SK-N-SH (cell line): ENCODE data around the gene MAPK11. TPM values are rescaled to one million over a fixed set of nuclear protein-coding genes. Genes with fewer than 3 reads are reported as not detected.

Experiments used
- CTCF ChIA-PET: fragments of 300-600, 350-600 bp; formaldehyde crosslinking; extraction: SDS; loops from one replicate; lab custom pipeline; 2021; lab: Yijun Ruan, JAX
- POLR2A ChIA-PET: fragments of 350-600 bp; sonication (Branson Sonifier 250); formaldehyde crosslinking; extraction: SDS; loops from one replicate; lab custom pipeline; 2020; ENCODE audit warnings: antibody characterized with exemption, inconsistent platforms; lab: Yijun Ruan, JAX
- DNase-seq: peaks from one replicate; pipeline ENCODE4 v3.0.0; 2012
- H2AFZ ChIP-seq: fragments of 200-600 bp; sonication (generic); 2 replicates; pipeline ENCODE4 v1.8.1; 2016; ENCODE audit warnings: antibody characterized with exemption, mild to moderate bottlenecking, low read depth
- H3F3A ChIP-seq: fragments of 200-600 bp; sonication (generic); replicated peaks from 2 replicates; pipeline ENCODE3; 2016; ENCODE audit warnings: antibody characterized with exemption, mild to moderate bottlenecking; ENCODE audit not compliant: insufficient read depth
- H3K27ac ChIP-seq, 2 experiments: fragments of 200-500 bp in 1 of 2; fragments of 200-600 bp in 1 of 2; sonication (Bioruptor generic) in 1 of 2; sonication (generic), shearing (Covaris generic) in 1 of 2; 2 replicates each; pipeline versions ENCODE4 v1.5.1 to v1.6.1; 2014 to 2016; ENCODE audit warnings: low read depth in 2 of 2, inconsistent platforms in 1 of 2, low read length in 1 of 2, mild to moderate bottlenecking in 1 of 2, mixed read lengths in 1 of 2
- H3K27me3 ChIP-seq: fragments of 200-600 bp; sonication (generic), shearing (Covaris generic); 2 replicates; pipeline ENCODE4 v1.6.1; 2016; ENCODE audit warnings: mixed run types; ENCODE audit not compliant: insufficient read depth
- H3K36me3 ChIP-seq, 2 experiments: fragments of 200-500 bp in 1 of 2; fragments of 200-600 bp in 1 of 2; sonication (Bioruptor generic) in 1 of 2; sonication (generic) in 1 of 2; replicated peaks in 1 of 2; 2 replicates each; pipeline versions ENCODE3 to v1.5.1; 2014 to 2016; ENCODE audit warnings: low read length in 1 of 2, mild to moderate bottlenecking in 1 of 2; ENCODE audit not compliant: insufficient read depth in 2 of 2, control insufficient read depth in 1 of 2
- H3K4me1 ChIP-seq, 2 experiments: fragments of 200-500 bp in 1 of 2; fragments of 200-600 bp in 1 of 2; sonication (Bioruptor generic) in 1 of 2; sonication (generic), shearing (Covaris generic) in 1 of 2; 2 replicates each; pipeline versions ENCODE4 v1.5.1 to v1.6.1; 2014 to 2016; ENCODE audit warnings: low read depth in 1 of 2, low read length in 1 of 2, mixed run types in 1 of 2; ENCODE audit not compliant: insufficient read depth in 2 of 2, control insufficient read depth in 1 of 2
- H3K4me2 ChIP-seq: fragments of 200-600 bp; sonication (generic), shearing (Covaris generic); 2 replicates; pipeline ENCODE4 v1.6.1; 2017; ENCODE audit warnings: mixed run types
- H3K4me3 ChIP-seq, 2 experiments: fragments of 200-500 bp in 1 of 2; fragments of 200-600 bp in 1 of 2; sonication (Bioruptor generic) in 1 of 2; sonication (generic), shearing (Covaris generic) in 1 of 2; 2 replicates each; pipeline versions ENCODE4 v1.5.1 to v1.8.1; 2014 to 2016; ENCODE audit warnings: low read depth in 2 of 2, inconsistent platforms in 1 of 2, low read length in 1 of 2, mild to moderate bottlenecking in 1 of 2, mixed read lengths in 1 of 2, moderate library complexity in 1 of 2
- H3K79me2 ChIP-seq: fragments of 200-600 bp; sonication (generic); 2 replicates; pipeline ENCODE4 v1.8.1; 2017; ENCODE audit warnings: mild to moderate bottlenecking; ENCODE audit not compliant: insufficient read depth
- H3K9ac ChIP-seq: fragments of 200-600 bp; sonication (generic); 2 replicates; pipeline ENCODE4 v1.6.1; 2017; ENCODE audit warnings: mixed run types
- H3K9me2 ChIP-seq: fragments of 200-600 bp; sonication (generic); 2 replicates; pipeline ENCODE4 v1.6.1; 2017; ENCODE audit warnings: mixed run types
- H3K9me3 ChIP-seq: fragments of 200-600 bp; sonication (generic); 2 replicates; pipeline ENCODE4 v1.6.1; 2017; ENCODE audit warnings: mixed run types, mild to moderate bottlenecking, moderate library complexity
- H4K20me1 ChIP-seq: fragments of 200-600 bp; sonication (generic); 2 replicates; pipeline ENCODE4 v1.6.1; 2017; ENCODE audit warnings: mild to moderate bottlenecking, mixed run types; ENCODE audit not compliant: insufficient read depth
- FOSL2 ChIP-seq: IDR thresholded peaks from 2 replicates; pipeline ENCODE4 v1.4.0; 2012; ENCODE audit warnings: low read depth, mild to moderate bottlenecking, moderate library complexity, borderline replicate concordance
- GABPA ChIP-seq: IDR thresholded peaks from 2 replicates; pipeline ENCODE4 v1.4.0; 2012; ENCODE audit warnings: low read depth, mild to moderate bottlenecking
- JUND ChIP-seq: IDR thresholded peaks from 2 replicates; pipeline ENCODE4 v1.4.0; 2012
- NFIC ChIP-seq: IDR thresholded peaks from 2 replicates; pipeline ENCODE4 v1.4.0; 2012; ENCODE audit warnings: borderline replicate concordance
- RAD21 ChIP-seq: IDR thresholded peaks from 2 replicates; pipeline ENCODE4 v1.6.1; 2012; ENCODE audit warnings: mild to moderate bottlenecking, low read length
- TCF12 ChIP-seq: IDR thresholded peaks from 2 replicates; pipeline ENCODE4 v1.4.0; 2012
- WGBS: methylation state at CpG from one replicate; pipeline ENCODE4 v1.1.6; 2017; ENCODE audit warnings: low lambda C conversion rate; 5-methylcytosine and 5-hydroxymethylcytosine counted together
- polyA plus RNA-seq, 3 experiments: library from polyadenylated mRNA; depleted of rRNA; stranded (reverse); fragments of >200 nt; gene quantifications; 2 replicates each; pipeline ENCODE4 v1.2.3, GENCODE V29; 2012
- TF ChIP-seq, protein P1 (sequence below): IDR thresholded peaks from 2 replicates; pipeline ENCODE4 v1.6.1; 2012; ENCODE audit warnings: mild to moderate bottlenecking, low read depth, low read length, moderate library complexity
- TF ChIP-seq, protein P2 (sequence below): fragments of 150-350 bp; IDR thresholded peaks from 2 replicates; pipeline ENCODE4 v1.6.1; 2016; ENCODE audit warnings: mild to moderate bottlenecking, low read depth, low read length

The MAPK11 gene
- polyA plus RNA-seq, 1 of the 3 experiments (the other 2 are of a cell fraction), result 36.0 TPM

DNA sequence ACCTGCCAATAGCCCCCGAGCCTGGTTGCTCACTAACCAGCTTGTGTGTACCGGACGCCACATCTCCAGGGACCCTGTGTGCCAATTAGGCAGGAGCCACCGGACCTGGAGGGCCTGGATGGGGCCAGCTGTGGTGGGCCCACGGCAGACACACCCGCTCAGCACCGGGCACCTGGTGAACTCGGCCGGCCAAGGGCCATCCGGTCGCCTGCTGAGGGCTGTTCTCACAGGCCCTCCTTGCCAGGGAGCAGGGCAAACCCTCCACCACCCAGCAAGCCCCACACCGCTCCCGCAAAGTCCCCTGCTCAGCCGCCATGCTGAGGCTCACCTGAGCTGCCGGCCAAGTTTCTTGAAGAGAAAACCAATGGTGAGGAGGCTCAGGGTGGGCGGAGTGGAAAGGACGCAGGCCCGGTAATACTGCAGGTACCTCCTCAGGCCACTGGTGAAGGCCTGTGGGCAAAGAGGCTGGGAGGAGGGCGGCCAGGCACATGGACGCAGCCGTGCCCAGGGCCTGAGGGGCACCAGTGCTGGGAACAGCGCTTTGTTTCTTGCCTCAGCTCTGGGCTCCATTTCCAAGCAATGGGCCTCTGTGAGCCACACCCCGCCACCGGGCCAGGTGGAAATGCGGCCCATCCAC is 42.5 kb downstream of the MAPK11 start (continued):
- TF ChIP-seq, protein P1, sequence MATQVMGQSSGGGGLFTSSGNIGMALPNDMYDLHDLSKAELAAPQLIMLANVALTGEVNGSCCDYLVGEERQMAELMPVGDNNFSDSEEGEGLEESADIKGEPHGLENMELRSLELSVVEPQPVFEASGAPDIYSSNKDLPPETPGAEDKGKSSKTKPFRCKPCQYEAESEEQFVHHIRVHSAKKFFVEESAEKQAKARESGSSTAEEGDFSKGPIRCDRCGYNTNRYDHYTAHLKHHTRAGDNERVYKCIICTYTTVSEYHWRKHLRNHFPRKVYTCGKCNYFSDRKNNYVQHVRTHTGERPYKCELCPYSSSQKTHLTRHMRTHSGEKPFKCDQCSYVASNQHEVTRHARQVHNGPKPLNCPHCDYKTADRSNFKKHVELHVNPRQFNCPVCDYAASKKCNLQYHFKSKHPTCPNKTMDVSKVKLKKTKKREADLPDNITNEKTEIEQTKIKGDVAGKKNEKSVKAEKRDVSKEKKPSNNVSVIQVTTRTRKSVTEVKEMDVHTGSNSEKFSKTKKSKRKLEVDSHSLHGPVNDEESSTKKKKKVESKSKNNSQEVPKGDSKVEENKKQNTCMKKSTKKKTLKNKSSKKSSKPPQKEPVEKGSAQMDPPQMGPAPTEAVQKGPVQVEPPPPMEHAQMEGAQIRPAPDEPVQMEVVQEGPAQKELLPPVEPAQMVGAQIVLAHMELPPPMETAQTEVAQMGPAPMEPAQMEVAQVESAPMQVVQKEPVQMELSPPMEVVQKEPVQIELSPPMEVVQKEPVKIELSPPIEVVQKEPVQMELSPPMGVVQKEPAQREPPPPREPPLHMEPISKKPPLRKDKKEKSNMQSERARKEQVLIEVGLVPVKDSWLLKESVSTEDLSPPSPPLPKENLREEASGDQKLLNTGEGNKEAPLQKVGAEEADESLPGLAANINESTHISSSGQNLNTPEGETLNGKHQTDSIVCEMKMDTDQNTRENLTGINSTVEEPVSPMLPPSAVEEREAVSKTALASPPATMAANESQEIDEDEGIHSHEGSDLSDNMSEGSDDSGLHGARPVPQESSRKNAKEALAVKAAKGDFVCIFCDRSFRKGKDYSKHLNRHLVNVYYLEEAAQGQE, result no peak
- TF ChIP-seq, all 33 proteins: peak for 0

- Histone ChIP-seq H3K4me2 (no peak overlapping the region), H3K4me1 (no peaks in the 10 kb centered on the region), H3F3A (no peaks in the 10 kb centered on the region), H3K9ac (no peak overlapping the region), H3K9me2 (no peaks in the 10 kb centered on the region), H4K20me1 (no peaks in the 10 kb centered on the region), H2AFZ (no peak overlapping the region)
- CTCF ChIA-PET, result interaction anchor here (0.9 to 2.1 kb wide), 5 partner anchors 10 to 272 kb away, joined by 3 to 13 read pairs (median 3); no protein-coding TSS in a partner anchor
- POLR2A ChIA-PET, result no interaction called here
- 100% methylated on average over 4 of the region's 18 CpGs for WGBS
- TF ChIP-seq NFIC, result no peak
- TF ChIP-seq TCF12, result no peak
- no peak for TF ChIP-seq JUND
- TF ChIP-seq RAD21, result no peak
- TF ChIP-seq, all 33 proteins: peak for 0
- H3K36me3 ChIP-seq, result peaks cover 0 to 36% of the 10 kb centered on the region in 2 experiments
- no peak for DNase-seq
- H3K79me2 ChIP-seq, result peaks cover 11% of the 10 kb centered on the region; the same call in 1 of the 2 replicates
- H3K9me3 ChIP-seq, result no peaks in the 10 kb centered on the region
- no peak overlapping the region for H3K4me3 ChIP-seq
- no peaks in the 10 kb centered on the region for H3K27me3 ChIP-seq
- no peak overlapping the region for H3K27ac ChIP-seq
Observed at GRCh38 chr22:50226875-50227165, 43.4 kb downstream of the MAPK11 start.

DNA sequence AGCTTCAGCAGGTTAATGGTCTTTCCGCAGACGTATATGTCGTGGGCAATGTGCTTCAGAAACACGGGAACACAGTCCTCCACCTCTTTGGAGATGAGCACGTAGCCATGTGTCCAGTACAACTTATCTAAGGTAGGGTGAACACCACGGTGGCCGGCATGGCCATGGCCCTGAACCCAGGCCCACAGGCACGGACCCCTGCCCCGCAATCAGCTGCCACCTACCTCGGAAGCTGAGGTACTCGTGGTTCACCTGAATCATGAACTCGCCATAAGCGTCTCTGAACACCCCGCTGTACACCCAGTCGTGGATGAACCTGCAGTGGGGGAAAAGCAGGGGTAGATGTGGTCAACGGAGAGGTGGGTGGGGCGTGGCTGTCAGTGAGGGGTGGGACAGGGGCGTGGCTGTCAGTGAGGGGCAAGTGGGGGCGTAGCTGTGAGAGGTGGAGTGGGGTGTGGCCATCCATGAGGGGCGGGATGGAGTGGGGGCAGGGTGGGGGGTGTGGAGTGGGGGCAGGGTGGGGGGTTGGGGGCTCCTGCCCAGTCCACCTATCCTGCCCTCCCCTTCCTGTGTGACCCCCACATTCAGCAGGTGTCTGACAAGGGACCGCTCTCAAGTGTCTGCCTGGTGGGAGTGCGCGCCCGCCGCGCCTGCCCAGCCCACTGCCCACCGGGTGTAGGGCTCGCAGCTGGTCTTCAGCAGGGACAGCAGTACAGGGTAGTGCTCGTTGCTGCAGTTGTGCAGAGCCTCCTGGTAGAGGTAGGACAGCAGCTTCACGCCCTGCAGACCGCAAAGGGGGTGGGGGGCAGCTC is 43.9 kb downstream of the MAPK11 start:
- H4K20me1 ChIP-seq, result no peaks in the 10 kb centered on the region
- H2AFZ ChIP-seq, result no peak overlapping the region
- no peaks in the 10 kb centered on the region for H3F3A ChIP-seq
- no peaks in the 10 kb centered on the region for H3K27me3 ChIP-seq
- WGBS, result 97% methylated on average over 26 of the region's 31 CpGs
- H3K4me1 ChIP-seq, result no peaks in the 10 kb centered on the region
- H3K4me3 ChIP-seq, result no peak overlapping the region
- ChIA-PET POLR2A (interaction anchor here (0.6 kb wide), 1 partner anchor 920 kb away, joined by 4 read pairs; no protein-coding TSS in a partner anchor), CTCF (interaction anchor here (0.6 to 1.4 kb wide), 4 partner anchors 11 to 77 kb away, joined by 3 to 5 read pairs (median 3); no protein-coding TSS in a partner anchor)
- no peak for TF ChIP-seq GABPA
- TF ChIP-seq FOSL2, result no peak
- TF ChIP-seq, protein P2, sequence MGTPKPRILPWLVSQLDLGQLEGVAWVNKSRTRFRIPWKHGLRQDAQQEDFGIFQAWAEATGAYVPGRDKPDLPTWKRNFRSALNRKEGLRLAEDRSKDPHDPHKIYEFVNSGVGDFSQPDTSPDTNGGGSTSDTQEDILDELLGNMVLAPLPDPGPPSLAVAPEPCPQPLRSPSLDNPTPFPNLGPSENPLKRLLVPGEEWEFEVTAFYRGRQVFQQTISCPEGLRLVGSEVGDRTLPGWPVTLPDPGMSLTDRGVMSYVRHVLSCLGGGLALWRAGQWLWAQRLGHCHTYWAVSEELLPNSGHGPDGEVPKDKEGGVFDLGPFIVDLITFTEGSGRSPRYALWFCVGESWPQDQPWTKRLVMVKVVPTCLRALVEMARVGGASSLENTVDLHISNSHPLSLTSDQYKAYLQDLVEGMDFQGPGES, result no peak
- TF ChIP-seq NFIC, result no peak
- no peak for TF ChIP-seq RAD21
- peaks cover 11% of the 10 kb centered on the region; the same call in 1 of the 2 replicates for H3K79me2 ChIP-seq
- H3K9ac ChIP-seq, result no peak overlapping the region
- no peak overlapping the region for H3K27ac ChIP-seq
- H3K4me2 ChIP-seq, result no peak overlapping the region
- DNase-seq, result no peak
- no peaks in the 10 kb centered on the region for H3K9me2 ChIP-seq
- peaks cover 0 to 42% of the 10 kb centered on the region in 2 experiments for H3K36me3 ChIP-seq
- no peaks in the 10 kb centered on the region for H3K9me3 ChIP-seq
